ENCODE measurements around the gene TTC31. TPM values are rescaled to one million over a fixed set of nuclear protein-coding genes. Genes with fewer than 3 reads are reported as not detected.

Gene TTC31
- total RNA-seq, 1 experiment from 2014 or later = 38.7 TPM

GRCh38 chr2:74471332-74472065, 11.4 kb upstream of the TTC31 start:
- H3K9me3 ChIP-seq (ENCODE audit: control insufficient read depth, insufficient read depth, low read depth, low read length) = no peaks in the 10 kb centered on the region
- H3K4me3 ChIP-seq (ENCODE audit: low read depth in 2 of 2, low read length in 2 of 2) = peak overlapping the region; percentile 70 to 86
- DNase-seq (ENCODE audit: low read depth, low spot score) = no peak
- BruUV-seq (replicated peaks) = no TSS peak
- H3K4me1 ChIP-seq (ENCODE audit: control insufficient read depth, insufficient read depth, low read length) = peaks cover 2% of the 10 kb centered on the region; the same call in 1 of the 2 replicates
- ChIA-PET CTCF (no interaction called here), POLR2A (interaction anchor here (0.6 to 0.7 kb wide), 4 partner anchors 13 to 265 kb away, joined by 4 to 9 read pairs (median 6); partner anchors contain the start of gene WBP1)
- no peaks in the 10 kb centered on the region for H3K27me3 ChIP-seq (ENCODE audit: control insufficient read depth, insufficient read depth, low read length)
- in situ Hi-C loops (cut with HindIII; ENCODE audit: low pct_unique_long_range_greater_than_20kb, low sequenced_read_pairs) (no loop called here), intact Hi-C loops (cut with micrococcal nuclease; ENCODE audit: unreplicated experiment) (no loop called here)
- ATAC-seq = no peak
- H3K27ac ChIP-seq (ENCODE audit: low read length) = peak overlapping the region; percentile 95
- no peak for TF ChIP-seq POLR2AphosphoS5 (IDR thresholded peaks at IDR 0.05; ENCODE audit: low read depth, low read length)
- no peak for TF ChIP-seq TCF7L2 (IDR thresholded peaks at IDR 0.05; ENCODE audit: low read depth, low read length)
- no peak for TF ChIP-seq SIN3A (IDR thresholded peaks at IDR 0.05; ENCODE audit: borderline replicate concordance, insufficient read depth, low read depth, low read length)
- TF ChIP-seq, protein P1, sequence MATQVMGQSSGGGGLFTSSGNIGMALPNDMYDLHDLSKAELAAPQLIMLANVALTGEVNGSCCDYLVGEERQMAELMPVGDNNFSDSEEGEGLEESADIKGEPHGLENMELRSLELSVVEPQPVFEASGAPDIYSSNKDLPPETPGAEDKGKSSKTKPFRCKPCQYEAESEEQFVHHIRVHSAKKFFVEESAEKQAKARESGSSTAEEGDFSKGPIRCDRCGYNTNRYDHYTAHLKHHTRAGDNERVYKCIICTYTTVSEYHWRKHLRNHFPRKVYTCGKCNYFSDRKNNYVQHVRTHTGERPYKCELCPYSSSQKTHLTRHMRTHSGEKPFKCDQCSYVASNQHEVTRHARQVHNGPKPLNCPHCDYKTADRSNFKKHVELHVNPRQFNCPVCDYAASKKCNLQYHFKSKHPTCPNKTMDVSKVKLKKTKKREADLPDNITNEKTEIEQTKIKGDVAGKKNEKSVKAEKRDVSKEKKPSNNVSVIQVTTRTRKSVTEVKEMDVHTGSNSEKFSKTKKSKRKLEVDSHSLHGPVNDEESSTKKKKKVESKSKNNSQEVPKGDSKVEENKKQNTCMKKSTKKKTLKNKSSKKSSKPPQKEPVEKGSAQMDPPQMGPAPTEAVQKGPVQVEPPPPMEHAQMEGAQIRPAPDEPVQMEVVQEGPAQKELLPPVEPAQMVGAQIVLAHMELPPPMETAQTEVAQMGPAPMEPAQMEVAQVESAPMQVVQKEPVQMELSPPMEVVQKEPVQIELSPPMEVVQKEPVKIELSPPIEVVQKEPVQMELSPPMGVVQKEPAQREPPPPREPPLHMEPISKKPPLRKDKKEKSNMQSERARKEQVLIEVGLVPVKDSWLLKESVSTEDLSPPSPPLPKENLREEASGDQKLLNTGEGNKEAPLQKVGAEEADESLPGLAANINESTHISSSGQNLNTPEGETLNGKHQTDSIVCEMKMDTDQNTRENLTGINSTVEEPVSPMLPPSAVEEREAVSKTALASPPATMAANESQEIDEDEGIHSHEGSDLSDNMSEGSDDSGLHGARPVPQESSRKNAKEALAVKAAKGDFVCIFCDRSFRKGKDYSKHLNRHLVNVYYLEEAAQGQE (IDR thresholded peaks at IDR 0.05; ENCODE audit: insufficient read depth in 1 of 2, low read depth in 2 of 2, low read length in 1 of 2) = no peak
- TF ChIP-seq CTCF (IDR thresholded peaks at IDR 0.05) = no peak
- peaks cover 3% of the 10 kb centered on the region; the same call in 1 of the 2 replicates for H3K36me3 ChIP-seq (ENCODE audit: control insufficient read depth, insufficient read depth, low read length)

DNA sequence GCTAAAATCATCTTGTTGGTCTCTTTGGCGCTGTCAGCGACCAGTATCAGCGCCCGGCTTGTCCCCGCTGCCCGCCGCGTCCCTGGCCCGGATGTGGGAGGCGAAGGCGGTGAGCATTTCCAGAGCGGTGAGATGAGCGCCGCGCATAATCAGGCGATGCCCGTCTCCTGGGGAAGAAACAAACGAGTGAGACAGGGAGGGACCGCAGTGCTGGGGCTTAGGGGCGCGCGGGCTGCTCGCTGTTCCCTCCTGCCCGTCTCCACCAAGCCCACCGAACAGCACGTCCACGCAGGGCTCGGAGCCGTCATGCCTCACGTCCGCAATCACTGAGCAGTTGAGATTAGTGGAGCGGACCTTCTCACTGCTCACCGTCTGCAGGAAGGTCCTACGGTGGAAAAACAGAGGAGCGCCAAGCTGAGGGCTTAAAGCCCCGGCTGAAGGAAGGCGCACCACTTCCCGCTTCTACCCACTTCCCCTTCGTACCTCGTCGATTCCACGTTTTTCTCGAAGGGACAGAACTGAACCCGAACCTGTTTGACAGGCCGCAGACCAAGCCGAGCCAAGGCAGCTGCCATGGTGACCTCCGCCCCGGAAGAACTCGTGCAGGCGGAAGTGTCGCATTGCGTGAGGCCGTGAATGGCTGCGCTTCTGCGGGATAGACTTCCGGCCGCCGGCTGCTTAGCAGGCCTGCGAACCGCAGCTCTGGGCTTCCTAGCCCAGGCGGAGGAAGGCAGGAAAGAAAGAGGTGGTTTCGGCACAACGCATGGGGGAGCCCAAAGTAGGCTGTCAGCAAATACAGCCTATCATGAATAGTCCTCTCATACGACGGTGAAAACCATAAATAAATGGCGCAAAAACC, 10.6 kb upstream of the TTC31 start, which contains the start of gene MRPL53:
Gene MRPL53 (minus strand): TSS at position 595 of the 859 bp plus-strand sequence. CDS start 20 bp downstream, at position 575.
- TF ChIP-seq TCF7L2 (IDR thresholded peaks at IDR 0.05; ENCODE audit: low read depth, low read length) (no peak), CTCF (IDR thresholded peaks at IDR 0.05) (no peak), SIN3A (IDR thresholded peaks at IDR 0.05; ENCODE audit: borderline replicate concordance, insufficient read depth, low read depth, low read length) (0 out of 2 replicates have a peak, but pooled peaks have one; percentile 55), POLR2AphosphoS5 (IDR thresholded peaks at IDR 0.05; ENCODE audit: low read depth, low read length) (peak; percentile 99)
- TF ChIP-seq, protein P1 (IDR thresholded peaks at IDR 0.05; ENCODE audit: insufficient read depth in 1 of 2, low read depth in 2 of 2, low read length in 1 of 2) = 0 out of 4 replicates have a peak, but pooled peaks of 1 of the 2 experiments have one; percentile 45
- H3K36me3 ChIP-seq (ENCODE audit: control insufficient read depth, insufficient read depth, low read length) = peaks cover 3% of the 10 kb centered on the region; the same call in 1 of the 2 replicates

More for the DNA sequence above, 10.6 kb upstream of the TTC31 start, which contains the start of gene MRPL53:
- peak; percentile 95 for ATAC-seq
- Histone ChIP-seq H3K27ac (ENCODE audit: low read length) (peak within 1 kb of the TSS; percentile 95), H3K9me3 (ENCODE audit: control insufficient read depth, insufficient read depth, low read depth, low read length) (no peaks in the 10 kb centered on the region), H3K4me3 (ENCODE audit: low read depth in 2 of 2, low read length in 2 of 2) (peak within 1 kb of the TSS; percentile 70 to 86), H3K4me1 (ENCODE audit: control insufficient read depth, insufficient read depth, low read length) (peaks cover under 1% of the 10 kb centered on the region; the same call in 1 of the 2 replicates), H3K27me3 (ENCODE audit: control insufficient read depth, insufficient read depth, low read length) (no peaks in the 10 kb centered on the region)
- peak; percentile 80 for DNase-seq (ENCODE audit: low read depth, low spot score)
- POLR2A ChIA-PET = no interaction called here
- intact Hi-C loops (cut with micrococcal nuclease; ENCODE audit: unreplicated experiment) (no loop called here), in situ Hi-C loops (cut with HindIII; ENCODE audit: low pct_unique_long_range_greater_than_20kb, low sequenced_read_pairs) (no loop called here)
- BruUV-seq (replicated peaks) = TSS peak; percentile 98
- CTCF ChIA-PET = interaction anchor here (1.5 kb wide), 1 partner anchor 11 kb away, joined by 6 read pairs; the partner anchor contains the start of genes CCDC142 and TTC31

Measured in Panc1 (cell line).